ENCODE measurements around the gene GRM2. TPM values are rescaled to one million over a fixed set of nuclear protein-coding genes. Genes with fewer than 3 reads are reported as not detected.

Gene GRM2
- total RNA-seq, 1 experiment from 2014 or later, result not detected

DNA sequence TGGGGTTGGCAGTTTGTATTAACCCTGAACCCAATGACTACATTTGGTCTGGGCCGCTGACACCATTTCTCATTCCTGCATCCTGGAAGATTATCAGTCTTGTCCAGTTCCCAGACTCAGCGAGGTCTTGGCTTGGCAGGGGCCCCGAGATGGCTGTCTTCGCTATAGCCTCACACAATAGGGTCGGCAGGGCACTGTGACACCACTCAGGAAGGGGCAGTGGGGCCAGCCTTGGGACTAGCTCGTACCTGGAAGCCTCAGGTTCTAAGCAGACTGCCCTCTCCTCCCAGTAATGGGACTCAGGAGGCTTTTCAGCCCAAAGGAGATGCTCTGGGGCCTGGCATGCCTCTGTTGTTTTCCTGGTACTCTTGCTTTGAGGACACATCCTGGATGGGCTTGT lies 26.7 kb upstream of the GRM2 start:
- no peak for DNase-seq (ENCODE audit: low spot score)

DNA sequence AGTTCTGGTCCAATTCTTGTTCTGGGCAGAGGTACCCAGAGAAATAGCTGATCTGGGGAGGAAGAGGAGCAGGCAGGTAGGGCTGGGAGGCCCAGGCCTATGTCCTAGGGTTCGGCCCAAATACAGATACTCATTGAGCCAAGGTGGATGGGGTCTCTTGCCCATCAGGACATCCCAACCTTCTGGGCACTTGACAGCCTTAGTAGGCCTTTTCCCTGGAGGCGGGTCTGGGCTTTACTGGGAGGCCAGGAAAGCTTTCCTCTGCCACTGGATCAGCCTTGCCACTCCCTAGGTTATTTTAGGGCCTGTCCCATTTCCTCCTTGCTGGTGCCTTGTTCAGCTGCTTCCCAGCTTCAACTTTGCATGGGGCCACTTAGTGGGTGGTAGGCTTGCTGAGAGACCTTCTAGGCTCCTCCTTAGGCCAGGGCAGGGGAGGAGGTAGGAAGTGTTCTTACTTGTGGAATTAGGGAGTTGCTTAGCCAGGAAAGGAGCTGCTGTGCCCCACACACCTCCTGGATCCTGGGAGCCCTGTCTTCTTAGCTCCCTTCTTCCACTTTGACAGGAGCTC lies 26.1 kb upstream of the GRM2 start:
- DNase-seq (ENCODE audit: low spot score), result no peak

- DNase-seq (ENCODE audit: low spot score), result no peak
These were observed 25.4 kb upstream of the GRM2 start for GRCh38 chr3:51681453-51681852.

DNA sequence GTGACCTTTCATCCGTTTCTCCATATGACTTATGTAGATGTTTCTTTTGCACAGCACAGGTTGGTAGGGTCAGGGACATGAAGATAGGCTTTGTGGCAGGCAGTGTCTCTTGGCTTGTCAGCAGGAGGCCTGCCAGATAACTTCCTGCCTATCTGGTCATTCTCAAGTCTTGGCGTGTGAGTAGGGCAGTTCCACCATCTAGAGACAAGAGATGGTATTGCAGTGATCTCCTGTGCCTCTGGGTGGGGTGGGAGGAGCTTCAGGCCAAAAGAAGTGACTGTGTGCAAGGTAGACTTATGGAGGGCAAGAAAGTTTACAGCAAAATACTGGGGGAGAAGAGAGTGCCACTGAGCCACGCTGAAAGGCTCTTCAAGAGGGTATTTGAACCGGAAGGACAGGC lies 24.8 kb upstream of the GRM2 start:
- peak; percentile 66 for DNase-seq (ENCODE audit: low spot score)

DNA sequence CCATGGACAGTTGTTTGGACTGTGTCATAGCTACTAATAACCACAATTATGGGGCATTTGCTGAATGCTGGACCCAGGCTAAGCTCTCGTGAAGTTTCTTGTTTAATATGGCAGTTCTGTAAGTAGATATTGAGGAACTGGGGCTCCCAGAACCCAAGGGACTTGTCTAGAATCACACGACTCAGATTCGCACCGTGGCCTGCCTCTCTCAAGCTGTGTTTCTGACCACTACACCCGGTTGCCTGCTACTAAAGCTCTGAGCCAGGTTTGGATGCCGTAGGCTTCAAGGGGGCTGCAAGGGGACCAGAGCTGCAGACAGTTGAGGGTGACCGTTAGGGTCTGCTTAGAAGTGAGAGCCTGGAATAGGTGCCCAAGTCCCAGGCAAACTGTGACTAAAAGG lies 24.3 kb upstream of the GRM2 start:
- DNase-seq (ENCODE audit: low spot score), result no peak

GRCh38 chr3:51683566-51683965 lies 23.3 kb upstream of the GRM2 start:
- DNase-seq (ENCODE audit: low spot score), result no peak

DNA sequence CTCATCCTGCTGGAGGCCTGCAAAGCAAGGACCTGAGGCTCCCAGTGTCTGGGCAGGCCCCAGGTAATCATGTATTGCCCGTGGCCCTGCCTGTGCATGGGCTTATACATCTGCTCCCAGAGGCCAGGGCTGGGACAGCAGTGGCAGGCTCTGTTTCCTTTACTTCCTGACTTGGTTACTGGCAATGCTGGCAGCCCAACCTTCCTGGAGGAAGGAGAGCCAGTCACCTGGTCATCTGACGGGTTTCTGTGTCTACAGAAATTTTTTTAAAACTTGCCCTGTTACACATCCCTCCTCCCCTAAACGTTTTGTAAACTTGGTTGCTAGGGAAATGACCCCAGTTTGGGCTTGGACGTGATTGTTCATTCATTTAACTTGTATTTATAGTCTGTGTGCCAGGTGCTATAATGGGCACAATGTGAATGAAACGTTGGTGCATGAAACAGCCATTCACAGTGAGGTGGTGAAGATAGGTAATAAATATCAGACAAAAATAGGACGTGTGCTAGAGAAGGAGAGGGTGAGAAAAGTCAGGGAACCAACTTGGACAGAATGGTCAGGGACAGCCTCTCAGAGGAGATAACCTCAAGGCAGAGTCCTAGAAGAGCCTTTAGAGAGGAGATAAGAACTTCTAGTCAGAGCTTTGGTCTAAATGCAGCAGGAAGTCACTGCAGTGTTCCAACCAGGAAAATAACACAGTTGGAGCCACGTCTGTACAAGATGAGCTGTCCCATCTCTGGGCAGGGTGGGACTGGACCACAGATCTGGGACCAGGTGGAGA lies 21.7 kb upstream of the GRM2 start:
- DNase-seq (ENCODE audit: low spot score), result no peak

- no peak for DNase-seq (ENCODE audit: low spot score)
These were observed 20.8 kb upstream of the GRM2 start for GRCh38 chr3:51686056-51686455.

DNA sequence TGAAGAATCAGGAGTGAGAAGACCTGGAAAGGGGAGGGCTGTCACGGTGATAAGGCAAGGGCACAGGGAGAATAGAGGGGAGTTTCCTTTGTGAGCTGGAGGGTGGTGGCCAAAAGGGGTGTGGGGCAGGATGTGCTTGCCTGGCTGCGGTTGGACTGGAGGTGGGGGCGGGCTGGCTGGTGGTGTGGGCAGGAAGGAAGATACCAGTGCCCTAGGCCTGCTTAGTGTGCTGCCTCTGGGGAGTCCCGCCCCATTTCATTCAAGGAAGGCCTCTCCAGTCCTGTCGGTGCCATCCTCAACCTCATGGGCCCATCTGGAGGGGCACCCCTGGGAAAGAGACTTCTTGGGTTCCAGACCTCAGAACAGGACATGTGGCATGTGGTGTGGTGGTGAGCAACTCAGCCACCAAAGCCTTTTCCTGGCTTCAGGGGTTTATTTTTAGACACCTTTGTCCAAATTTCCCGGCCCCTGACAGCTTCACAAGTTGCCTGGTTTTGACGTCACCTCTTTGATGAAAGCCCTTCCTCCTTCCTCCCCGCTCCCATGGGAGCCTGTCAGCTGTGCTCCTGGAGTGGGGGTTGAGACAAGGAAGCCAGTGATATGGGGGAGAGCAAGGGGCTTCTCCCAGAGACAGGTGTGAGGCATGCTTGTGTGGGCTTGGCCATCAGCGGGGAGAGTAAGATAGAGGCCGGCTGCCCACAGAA lies 20.2 kb upstream of the GRM2 start:
- DNase-seq (ENCODE audit: low spot score), result peak; percentile 68

GRCh38 chr3:51687431-51688205 lies 19.2 kb upstream of the GRM2 start:
- DNase-seq (ENCODE audit: low spot score), result no peak

GRCh38 chr3:51688206-51688600 lies 18.7 kb upstream of the GRM2 start:
- no peak for DNase-seq (ENCODE audit: low spot score)

GRCh38 chr3:51691021-51691420 lies 15.8 kb upstream of the GRM2 start:
- no peak for DNase-seq (ENCODE audit: low spot score)

DNA sequence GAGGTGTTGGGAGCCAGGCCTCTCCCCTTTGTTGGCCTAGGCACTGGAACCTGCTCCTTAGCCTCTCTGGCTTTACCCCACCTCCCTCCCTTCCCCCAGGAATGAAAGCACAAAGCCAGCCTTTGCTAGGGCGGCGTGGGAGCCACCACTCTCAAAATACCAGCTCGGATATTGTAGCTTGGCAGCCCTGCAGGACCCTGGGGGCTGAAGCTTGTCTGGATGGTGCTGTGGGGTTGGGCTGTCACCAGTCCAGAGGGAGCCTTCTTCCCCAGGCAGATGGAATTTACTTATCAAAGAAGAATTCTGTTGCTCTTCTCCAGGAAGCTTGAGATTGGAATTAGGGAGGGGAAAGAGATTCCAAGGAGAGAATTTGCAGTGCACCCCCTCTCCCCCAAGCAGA lies 14.9 kb upstream of the GRM2 start:
- DNase-seq (ENCODE audit: low spot score), result no peak

GRCh38 chr3:51692980-51693395 lies 13.9 kb upstream of the GRM2 start:
- no peak for DNase-seq (ENCODE audit: low spot score)

DNA sequence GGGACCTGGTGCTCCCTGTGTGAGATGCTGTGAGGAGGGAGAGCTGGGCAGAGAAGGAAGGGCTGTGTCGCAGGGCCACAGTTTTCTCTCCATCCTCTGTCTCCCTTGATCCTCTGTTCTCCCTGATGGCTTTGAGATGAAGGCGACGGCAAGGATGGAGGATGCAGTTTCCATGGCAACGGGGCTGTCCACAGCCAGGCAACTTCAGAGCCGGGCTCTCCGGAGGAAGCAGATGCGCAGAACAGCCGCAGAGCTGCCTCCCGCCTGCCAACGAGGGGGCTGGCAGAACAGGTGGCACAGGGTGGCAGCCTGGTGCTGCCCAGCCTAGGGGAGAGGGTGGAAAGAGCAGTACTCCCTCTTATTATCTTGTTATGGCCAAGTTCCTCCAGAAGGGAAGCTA lies 9.9 kb upstream of the GRM2 start:
- no peak for DNase-seq (ENCODE audit: low spot score)

- no peak for DNase-seq (ENCODE audit: low spot score)
These were observed 8.7 kb upstream of the GRM2 start for GRCh38 chr3:51698209-51698608.

DNA sequence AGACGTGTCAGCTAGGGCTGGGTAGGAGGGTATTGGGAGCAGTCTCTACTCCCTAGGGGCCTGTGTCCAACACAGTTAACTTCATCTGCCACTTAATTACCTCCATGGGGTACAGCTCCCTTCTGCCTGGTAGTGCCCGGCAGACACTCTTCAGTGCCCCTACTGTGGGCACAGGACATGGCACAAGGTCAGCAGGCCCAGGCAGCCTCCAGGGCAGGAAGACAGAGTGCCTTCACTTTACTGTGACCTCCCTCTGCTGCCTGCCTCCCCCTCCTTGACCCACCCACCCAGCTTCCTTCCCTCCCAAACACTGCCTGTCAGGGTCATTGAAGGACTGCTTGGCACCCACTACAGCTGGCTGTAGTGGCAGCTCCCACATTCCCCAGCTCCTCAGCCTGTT lies 6.5 kb upstream of the GRM2 start:
- DNase-seq (ENCODE audit: low spot score), result no peak

GRCh38 chr3:51702156-51702555 lies 4.7 kb upstream of the GRM2 start:
- DNase-seq (ENCODE audit: low spot score), result no peak

DNA sequence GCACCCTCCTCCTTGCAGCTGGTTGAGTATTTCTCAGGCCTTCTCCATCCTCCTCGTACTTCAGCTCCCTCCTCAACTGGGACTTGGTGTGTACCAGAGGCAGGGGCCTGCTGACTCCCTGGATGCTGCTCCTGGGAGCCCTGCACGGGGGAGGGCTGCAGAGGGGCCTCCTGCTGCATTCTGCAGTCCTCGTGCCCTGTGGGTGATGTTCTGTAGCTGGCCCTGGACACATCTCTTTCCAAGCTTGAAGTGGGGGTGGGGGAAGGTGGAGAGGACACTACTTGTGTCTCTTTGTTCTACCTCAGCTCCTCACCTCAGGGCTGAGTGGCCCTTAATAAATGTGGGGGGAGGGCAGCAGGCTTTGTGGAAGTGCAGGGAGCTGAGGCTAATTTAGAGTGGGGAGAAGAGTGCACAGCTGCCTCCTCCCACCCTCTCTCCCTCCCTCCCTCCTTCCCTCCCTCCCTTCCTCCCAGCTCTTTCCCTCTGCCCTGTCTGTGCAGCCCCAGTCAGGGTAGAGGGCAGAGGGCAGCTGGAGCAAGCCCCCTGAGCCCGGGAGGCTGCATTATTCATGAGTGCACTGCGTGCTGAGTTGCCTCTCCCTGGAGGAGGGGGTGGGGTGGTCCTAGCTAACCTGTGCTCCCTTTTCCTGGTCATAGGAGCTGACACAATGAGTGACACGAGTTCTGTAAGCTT lies 3.7 kb upstream of the GRM2 start:
- DNase-seq (ENCODE audit: low spot score), result no peak

GRCh38 chr3:51703761-51704510 lies 2.9 kb upstream of the GRM2 start:
- no peak for DNase-seq (ENCODE audit: low spot score)

GRCh38 chr3:51704511-51704950 lies 2.3 kb upstream of the GRM2 start:
- DNase-seq (ENCODE audit: low spot score), result no peak
